SK-N-SH (cell line): ENCODE measurements around the gene KCNK6. TPM values are rescaled to one million over a fixed set of nuclear protein-coding genes. Genes with fewer than 3 reads are reported as not detected.

Source experiments
- CTCF ChIA-PET: fragments of 300-600, 350-600 bp; formaldehyde crosslinking; extraction: SDS; loops from one replicate; lab custom pipeline; 2021; lab: Yijun Ruan, JAX
- POLR2A ChIA-PET: fragments of 350-600 bp; sonication (Branson Sonifier 250); formaldehyde crosslinking; extraction: SDS; loops from one replicate; lab custom pipeline; 2020; ENCODE audit warnings: antibody characterized with exemption, inconsistent platforms; lab: Yijun Ruan, JAX
- DNase-seq: peaks from one replicate; pipeline ENCODE4 v3.0.0; 2012
- H2AFZ ChIP-seq: fragments of 200-600 bp; sonication (generic); 2 replicates; pipeline ENCODE4 v1.8.1; 2016; ENCODE audit warnings: antibody characterized with exemption, mild to moderate bottlenecking, low read depth
- H3F3A ChIP-seq: fragments of 200-600 bp; sonication (generic); replicated peaks from 2 replicates; pipeline ENCODE3; 2016; ENCODE audit warnings: antibody characterized with exemption, mild to moderate bottlenecking; ENCODE audit not compliant: insufficient read depth
- H3K27ac ChIP-seq, 2 experiments: fragments of 200-500 bp in 1 of 2; fragments of 200-600 bp in 1 of 2; sonication (Bioruptor generic) in 1 of 2; sonication (generic), shearing (Covaris generic) in 1 of 2; 2 replicates each; pipeline versions ENCODE4 v1.5.1 to v1.6.1; 2014 to 2016; ENCODE audit warnings: low read depth in 2 of 2, inconsistent platforms in 1 of 2, low read length in 1 of 2, mild to moderate bottlenecking in 1 of 2, mixed read lengths in 1 of 2
- H3K27me3 ChIP-seq: fragments of 200-600 bp; sonication (generic), shearing (Covaris generic); 2 replicates; pipeline ENCODE4 v1.6.1; 2016; ENCODE audit warnings: mixed run types; ENCODE audit not compliant: insufficient read depth
- H3K36me3 ChIP-seq, 2 experiments: fragments of 200-500 bp in 1 of 2; fragments of 200-600 bp in 1 of 2; sonication (Bioruptor generic) in 1 of 2; sonication (generic) in 1 of 2; replicated peaks in 1 of 2; 2 replicates each; pipeline versions ENCODE3 to v1.5.1; 2014 to 2016; ENCODE audit warnings: low read length in 1 of 2, mild to moderate bottlenecking in 1 of 2; ENCODE audit not compliant: insufficient read depth in 2 of 2, control insufficient read depth in 1 of 2
- H3K4me1 ChIP-seq, 2 experiments: fragments of 200-500 bp in 1 of 2; fragments of 200-600 bp in 1 of 2; sonication (Bioruptor generic) in 1 of 2; sonication (generic), shearing (Covaris generic) in 1 of 2; 2 replicates each; pipeline versions ENCODE4 v1.5.1 to v1.6.1; 2014 to 2016; ENCODE audit warnings: low read depth in 1 of 2, low read length in 1 of 2, mixed run types in 1 of 2; ENCODE audit not compliant: insufficient read depth in 2 of 2, control insufficient read depth in 1 of 2
- H3K4me2 ChIP-seq: fragments of 200-600 bp; sonication (generic), shearing (Covaris generic); 2 replicates; pipeline ENCODE4 v1.6.1; 2017; ENCODE audit warnings: mixed run types
- H3K4me3 ChIP-seq, 2 experiments: fragments of 200-500 bp in 1 of 2; fragments of 200-600 bp in 1 of 2; sonication (Bioruptor generic) in 1 of 2; sonication (generic), shearing (Covaris generic) in 1 of 2; 2 replicates each; pipeline versions ENCODE4 v1.5.1 to v1.8.1; 2014 to 2016; ENCODE audit warnings: low read depth in 2 of 2, inconsistent platforms in 1 of 2, low read length in 1 of 2, mild to moderate bottlenecking in 1 of 2, mixed read lengths in 1 of 2, moderate library complexity in 1 of 2
- H3K79me2 ChIP-seq: fragments of 200-600 bp; sonication (generic); 2 replicates; pipeline ENCODE4 v1.8.1; 2017; ENCODE audit warnings: mild to moderate bottlenecking; ENCODE audit not compliant: insufficient read depth
- H3K9ac ChIP-seq: fragments of 200-600 bp; sonication (generic); 2 replicates; pipeline ENCODE4 v1.6.1; 2017; ENCODE audit warnings: mixed run types
- H3K9me2 ChIP-seq: fragments of 200-600 bp; sonication (generic); 2 replicates; pipeline ENCODE4 v1.6.1; 2017; ENCODE audit warnings: mixed run types
- H3K9me3 ChIP-seq: fragments of 200-600 bp; sonication (generic); 2 replicates; pipeline ENCODE4 v1.6.1; 2017; ENCODE audit warnings: mixed run types, mild to moderate bottlenecking, moderate library complexity
- H4K20me1 ChIP-seq: fragments of 200-600 bp; sonication (generic); 2 replicates; pipeline ENCODE4 v1.6.1; 2017; ENCODE audit warnings: mild to moderate bottlenecking, mixed run types; ENCODE audit not compliant: insufficient read depth
- ELF1 ChIP-seq: IDR thresholded peaks from 2 replicates; pipeline ENCODE4 v1.4.0; 2012
- EP300 ChIP-seq, 2 experiments: IDR thresholded peaks; 2 replicates each; pipeline versions ENCODE4 v1.4.0 to v1.6.1; 2012; ENCODE audit warnings: borderline replicate concordance in 1 of 2, low read depth in 1 of 2, low read length in 1 of 2
- FOXM1 ChIP-seq: IDR thresholded peaks from 2 replicates; pipeline ENCODE4 v1.4.0; 2012; ENCODE audit warnings: low read depth, mild to moderate bottlenecking
- GABPA ChIP-seq: IDR thresholded peaks from 2 replicates; pipeline ENCODE4 v1.4.0; 2012; ENCODE audit warnings: low read depth, mild to moderate bottlenecking
- GATA2 ChIP-seq: sonication (generic); formaldehyde crosslinking; IDR thresholded peaks from 2 replicates; pipeline ENCODE4 v1.5.0; 2020; ENCODE audit warnings: mild to moderate bottlenecking, missing genetic modification reagents
- JUND ChIP-seq: IDR thresholded peaks from 2 replicates; pipeline ENCODE4 v1.4.0; 2012
- NFIC ChIP-seq: IDR thresholded peaks from 2 replicates; pipeline ENCODE4 v1.4.0; 2012; ENCODE audit warnings: borderline replicate concordance
- PBX3 ChIP-seq: IDR thresholded peaks from 2 replicates; pipeline ENCODE4; 2012
- POLR2AphosphoS5 ChIP-seq: IDR thresholded peaks from 2 replicates; pipeline ENCODE4 v1.6.1; 2012; ENCODE audit warnings: low read depth, low read length
- RAD21 ChIP-seq: IDR thresholded peaks from 2 replicates; pipeline ENCODE4 v1.6.1; 2012; ENCODE audit warnings: mild to moderate bottlenecking, low read length
- RXRA ChIP-seq: IDR thresholded peaks from 2 replicates; pipeline ENCODE4 v1.4.0; 2012; ENCODE audit warnings: low read depth, mild to moderate bottlenecking, borderline replicate concordance
- YY1 ChIP-seq: IDR thresholded peaks from 2 replicates; pipeline ENCODE4 v1.4.0; 2012; ENCODE audit warnings: low read depth, mild to moderate bottlenecking
- WGBS: methylation state at CpG from one replicate; pipeline ENCODE4 v1.1.6; 2017; ENCODE audit warnings: low lambda C conversion rate; 5-methylcytosine and 5-hydroxymethylcytosine counted together
- polyA plus RNA-seq, 3 experiments: library from polyadenylated mRNA; depleted of rRNA; stranded (reverse); fragments of >200 nt; gene quantifications; 2 replicates each; pipeline ENCODE4 v1.2.3, GENCODE V29; 2012
- TF ChIP-seq, protein P1 (sequence below): fragments of 150-350 bp; IDR thresholded peaks from 2 replicates; pipeline ENCODE4 v1.6.1; 2017; ENCODE audit warnings: antibody characterized with exemption, low read length, low read depth, borderline replicate concordance
- TF ChIP-seq, protein P2 (sequence below): IDR thresholded peaks from 2 replicates; pipeline ENCODE4 v1.4.0; 2012; ENCODE audit warnings: low read depth, borderline replicate concordance
- TF ChIP-seq, protein P3 (sequence below): fragments of 200-600 bp; sonication (generic); IDR thresholded peaks from 2 replicates; pipeline ENCODE4 v1.6.1; 2017; ENCODE audit warnings: antibody characterized with exemption, mild to moderate bottlenecking, moderate library complexity
- TF ChIP-seq, protein P4 (sequence below): IDR thresholded peaks from 2 replicates; pipeline ENCODE4 v1.6.1; 2012; ENCODE audit warnings: mild to moderate bottlenecking, low read depth, low read length, moderate library complexity

The KCNK6 gene
- polyA plus RNA-seq, 1 of the 3 experiments (the other 2 are of a cell fraction), result 0.26 TPM

GRCh38 chr19:38304352-38304865 lies 15.2 kb upstream of the KCNK6 start (continued):
- TF ChIP-seq EP300 (IDR thresholded peaks at IDR 0.05; ENCODE audit: borderline replicate concordance in 1 of 2, low read depth in 1 of 2, low read length in 1 of 2) (no peak), GABPA (no peak)
- TF ChIP-seq, all 33 proteins: peak for 0

GRCh38 chr19:38304866-38305429 lies 14.7 kb upstream of the KCNK6 start:
- Histone ChIP-seq H3K27me3 (no peaks in the 10 kb centered on the region), H3K9me3 (no peaks in the 10 kb centered on the region), H3K9me2 (no peaks in the 10 kb centered on the region), H3K4me3 (no peak overlapping the region), H4K20me1 (no peaks in the 10 kb centered on the region), H3K4me1 (no peaks in the 10 kb centered on the region; a peak in 1 of 4 replicates), H3K27ac (no peak overlapping the region), H2AFZ (no peak overlapping the region), H3K79me2 (no peaks in the 10 kb centered on the region), H3K4me2 (no peak overlapping the region), H3K36me3 (peaks cover 0 to 6% of the 10 kb centered on the region in 2 experiments), H3K9ac (no peak overlapping the region), H3F3A (peaks cover 17% of the 10 kb centered on the region)
- peak; percentile 58 for DNase-seq
- TF ChIP-seq YY1 (no peak), FOXM1 (no peak), RXRA (no peak), JUND (no peak), PBX3 (no peak), NFIC (no peak)
- TF ChIP-seq, protein P1, sequence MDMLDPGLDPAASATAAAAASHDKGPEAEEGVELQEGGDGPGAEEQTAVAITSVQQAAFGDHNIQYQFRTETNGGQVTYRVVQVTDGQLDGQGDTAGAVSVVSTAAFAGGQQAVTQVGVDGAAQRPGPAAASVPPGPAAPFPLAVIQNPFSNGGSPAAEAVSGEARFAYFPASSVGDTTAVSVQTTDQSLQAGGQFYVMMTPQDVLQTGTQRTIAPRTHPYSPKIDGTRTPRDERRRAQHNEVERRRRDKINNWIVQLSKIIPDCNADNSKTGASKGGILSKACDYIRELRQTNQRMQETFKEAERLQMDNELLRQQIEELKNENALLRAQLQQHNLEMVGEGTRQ, result no peak
- TF ChIP-seq, protein P2, sequence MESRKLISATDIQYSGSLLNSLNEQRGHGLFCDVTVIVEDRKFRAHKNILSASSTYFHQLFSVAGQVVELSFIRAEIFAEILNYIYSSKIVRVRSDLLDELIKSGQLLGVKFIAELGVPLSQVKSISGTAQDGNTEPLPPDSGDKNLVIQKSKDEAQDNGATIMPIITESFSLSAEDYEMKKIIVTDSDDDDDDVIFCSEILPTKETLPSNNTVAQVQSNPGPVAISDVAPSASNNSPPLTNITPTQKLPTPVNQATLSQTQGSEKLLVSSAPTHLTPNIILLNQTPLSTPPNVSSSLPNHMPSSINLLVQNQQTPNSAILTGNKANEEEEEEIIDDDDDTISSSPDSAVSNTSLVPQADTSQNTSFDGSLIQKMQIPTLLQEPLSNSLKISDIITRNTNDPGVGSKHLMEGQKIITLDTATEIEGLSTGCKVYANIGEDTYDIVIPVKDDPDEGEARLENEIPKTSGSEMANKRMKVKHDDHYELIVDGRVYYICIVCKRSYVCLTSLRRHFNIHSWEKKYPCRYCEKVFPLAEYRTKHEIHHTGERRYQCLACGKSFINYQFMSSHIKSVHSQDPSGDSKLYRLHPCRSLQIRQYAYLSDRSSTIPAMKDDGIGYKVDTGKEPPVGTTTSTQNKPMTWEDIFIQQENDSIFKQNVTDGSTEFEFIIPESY, result no peak
- 59% methylated on average over 21 of the region's 29 CpGs for WGBS
- CTCF ChIA-PET, result interaction anchor here (0.6 kb wide), 1 partner anchor 19 kb away, joined by 3 read pairs; no protein-coding TSS in a partner anchor
- POLR2A ChIA-PET, result no interaction called here

- Histone ChIP-seq H3K9me3 (no peaks in the 10 kb centered on the region), H3K36me3 (peaks cover 0 to 6% of the 10 kb centered on the region in 2 experiments), H3K4me3 (no peak overlapping the region), H3K9ac (no peak overlapping the region), H3K4me1 (no peaks in the 10 kb centered on the region), H3K79me2 (peaks cover 7% of the 10 kb centered on the region; the same call in 1 of the 2 replicates), H3K4me2 (no peak overlapping the region), H3F3A (peaks cover 6% of the 10 kb centered on the region), H2AFZ (no peak overlapping the region), H3K27me3 (no peaks in the 10 kb centered on the region), H4K20me1 (no peaks in the 10 kb centered on the region), H3K9me2 (no peaks in the 10 kb centered on the region), H3K27ac (no peak overlapping the region)
- DNase-seq, result no peak
- CTCF ChIA-PET, result no interaction called here
- 82% methylated on average over 3 of the region's 3 CpGs for WGBS
- POLR2A ChIA-PET, result no interaction called here
- TF ChIP-seq GATA2 (no peak), ELF1 (no peak), POLR2AphosphoS5 (no peak), YY1 (no peak), RAD21 (no peak)
- TF ChIP-seq, protein P3, sequence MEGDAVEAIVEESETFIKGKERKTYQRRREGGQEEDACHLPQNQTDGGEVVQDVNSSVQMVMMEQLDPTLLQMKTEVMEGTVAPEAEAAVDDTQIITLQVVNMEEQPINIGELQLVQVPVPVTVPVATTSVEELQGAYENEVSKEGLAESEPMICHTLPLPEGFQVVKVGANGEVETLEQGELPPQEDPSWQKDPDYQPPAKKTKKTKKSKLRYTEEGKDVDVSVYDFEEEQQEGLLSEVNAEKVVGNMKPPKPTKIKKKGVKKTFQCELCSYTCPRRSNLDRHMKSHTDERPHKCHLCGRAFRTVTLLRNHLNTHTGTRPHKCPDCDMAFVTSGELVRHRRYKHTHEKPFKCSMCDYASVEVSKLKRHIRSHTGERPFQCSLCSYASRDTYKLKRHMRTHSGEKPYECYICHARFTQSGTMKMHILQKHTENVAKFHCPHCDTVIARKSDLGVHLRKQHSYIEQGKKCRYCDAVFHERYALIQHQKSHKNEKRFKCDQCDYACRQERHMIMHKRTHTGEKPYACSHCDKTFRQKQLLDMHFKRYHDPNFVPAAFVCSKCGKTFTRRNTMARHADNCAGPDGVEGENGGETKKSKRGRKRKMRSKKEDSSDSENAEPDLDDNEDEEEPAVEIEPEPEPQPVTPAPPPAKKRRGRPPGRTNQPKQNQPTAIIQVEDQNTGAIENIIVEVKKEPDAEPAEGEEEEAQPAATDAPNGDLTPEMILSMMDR, result no peak
- TF ChIP-seq, protein P4, sequence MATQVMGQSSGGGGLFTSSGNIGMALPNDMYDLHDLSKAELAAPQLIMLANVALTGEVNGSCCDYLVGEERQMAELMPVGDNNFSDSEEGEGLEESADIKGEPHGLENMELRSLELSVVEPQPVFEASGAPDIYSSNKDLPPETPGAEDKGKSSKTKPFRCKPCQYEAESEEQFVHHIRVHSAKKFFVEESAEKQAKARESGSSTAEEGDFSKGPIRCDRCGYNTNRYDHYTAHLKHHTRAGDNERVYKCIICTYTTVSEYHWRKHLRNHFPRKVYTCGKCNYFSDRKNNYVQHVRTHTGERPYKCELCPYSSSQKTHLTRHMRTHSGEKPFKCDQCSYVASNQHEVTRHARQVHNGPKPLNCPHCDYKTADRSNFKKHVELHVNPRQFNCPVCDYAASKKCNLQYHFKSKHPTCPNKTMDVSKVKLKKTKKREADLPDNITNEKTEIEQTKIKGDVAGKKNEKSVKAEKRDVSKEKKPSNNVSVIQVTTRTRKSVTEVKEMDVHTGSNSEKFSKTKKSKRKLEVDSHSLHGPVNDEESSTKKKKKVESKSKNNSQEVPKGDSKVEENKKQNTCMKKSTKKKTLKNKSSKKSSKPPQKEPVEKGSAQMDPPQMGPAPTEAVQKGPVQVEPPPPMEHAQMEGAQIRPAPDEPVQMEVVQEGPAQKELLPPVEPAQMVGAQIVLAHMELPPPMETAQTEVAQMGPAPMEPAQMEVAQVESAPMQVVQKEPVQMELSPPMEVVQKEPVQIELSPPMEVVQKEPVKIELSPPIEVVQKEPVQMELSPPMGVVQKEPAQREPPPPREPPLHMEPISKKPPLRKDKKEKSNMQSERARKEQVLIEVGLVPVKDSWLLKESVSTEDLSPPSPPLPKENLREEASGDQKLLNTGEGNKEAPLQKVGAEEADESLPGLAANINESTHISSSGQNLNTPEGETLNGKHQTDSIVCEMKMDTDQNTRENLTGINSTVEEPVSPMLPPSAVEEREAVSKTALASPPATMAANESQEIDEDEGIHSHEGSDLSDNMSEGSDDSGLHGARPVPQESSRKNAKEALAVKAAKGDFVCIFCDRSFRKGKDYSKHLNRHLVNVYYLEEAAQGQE, result no peak
Measured at GRCh38 chr19:38306236-38306635, 13.4 kb upstream of the KCNK6 start.
